Ovary (tissue), 9 donors: Measurements from ENCODE around the gene HSF5. TPM values are rescaled to one million over a fixed set of nuclear protein-coding genes. Genes with fewer than 3 reads are reported as not detected.
"Not testable (repeated sequence)": the region's sequence is repeated elsewhere in the genome, so short reads cannot be mapped to it uniquely, and the experiment has no call there.

ENCODE experiments used
- DNase-seq, 5 donors: peaks; one replicate each; pipeline ENCODE4 v3.0.0-alpha.2; 2019 to 2020
- H3K27ac ChIP-seq, 2 donors: fragments of 200-600 bp; one replicate each; pipeline versions ENCODE4 v1.5.1 to v1.8.0; 2019 to 2022
- H3K27me3 ChIP-seq: fragments of 200-600 bp; one replicate; pipeline ENCODE4 v1.8.0; 2022
- H3K36me3 ChIP-seq: fragments of 200-600 bp; sonication (generic); one replicate; pipeline ENCODE4 v1.5.1; 2019
- H3K4me1 ChIP-seq: one replicate; pipeline ENCODE4 v1.8.1; 2013; ENCODE audit warnings: mild to moderate bottlenecking, moderate library complexity; ENCODE audit not compliant: insufficient read depth
- H3K4me3 ChIP-seq: fragments of 200-600 bp; sonication (generic); one replicate; pipeline ENCODE4 v1.5.1; 2017
- H3K9me3 ChIP-seq, 2 donors: fragments of 200-600 bp in 1 of 2; sonication (generic) in 1 of 2; one replicate each; pipeline versions ENCODE4 v1.5.1 to v1.8.1; 2013 to 2019; ENCODE audit warnings: mild to moderate bottlenecking in 1 of 2, moderate library complexity in 1 of 2
- EP300 ChIP-seq: sonication (generic); formaldehyde crosslinking; IDR thresholded peaks from one replicate; pipeline ENCODE4 v1.6.1; 2017; ENCODE audit warnings: antibody characterized with exemption
- POLR2A ChIP-seq: fragments of 450-650 bp; IDR thresholded peaks from one replicate; pipeline ENCODE4 v1.6.1; 2017; ENCODE audit warnings: antibody characterized with exemption, mild to moderate bottlenecking, moderate library complexity
- WGBS, 3 donors: extraction: QIAGEN DNeasy Blood & Tissue Kit in 1 of 3; methylation state at CpG; one replicate each; pipeline versions ENCODE4 v1.1.5 to v1.1.7; 2013 to 2017; 5-methylcytosine and 5-hydroxymethylcytosine counted together
- intact Hi-C, 4 donors: fragments of 100-400 bp; cut with DNase I; formaldehyde crosslinking; loops; one replicate each; pipeline versions ENCODE4 v1.11.0 to v1.15.1; 2022 to 2023
- polyA plus RNA-seq, 2 donors: library from polyadenylated mRNA; stranded (reverse); fragments of 200-250 nt in 1 of 2; fragments of 350-450 nt in 1 of 2; fragmentation: Illumina TruSeq in 1 of 2; extraction: RNeasy Lipid Tissue Mini Kit (QIAGEN cat#74804) in 1 of 2; gene quantifications; one replicate each; pipeline ENCODE4 v1.2.3, GENCODE V29; 2013 to 2014
- total RNA-seq, 7 donors: library from RNA; depleted of rRNA in 2 of 7; stranded (reverse); fragments of >200 nt in 2 of 7; fragmentation: NEBNext Ultra II Directional in 3 of 7; extraction: Animal tissue kit (Norgen Biotek cat#: 25700) in 3 of 7; gene quantifications; one replicate each; pipeline versions ENCODE4 v1.1.0 to v1.2.4, GENCODE V29; 2016 to 2023
- TF ChIP-seq, protein P1 (sequence below), 3 donors: fragments of 450-650 bp in 2 of 3; fragments of 200-600 bp in 1 of 3; IDR thresholded peaks; one replicate each; pipeline versions ENCODE4 v1.5.1 to v1.8.0; 2016 to 2022; ENCODE audit warnings: antibody characterized with exemption in 3 of 3, mild to moderate bottlenecking in 1 of 3
- donor health status: DM: no; HTN: no; CAD: no; lungs with moderate emphysema.
- donor health status: DM: no; HTN: no; CAD: no.
- donor health status: Bipolar disorder and iron deficiency.
- donor health status: DM: yes; HTN: yes; CAD: no.
- donor health status: DM: no; HTN: no; CAD: no.
- donor health status: DM: yes; HTN: yes; CAD: no.

The HSF5 gene
- total and polyA plus RNA-seq, 9 donors = 0.05 TPM; not detected in 7

DNA sequence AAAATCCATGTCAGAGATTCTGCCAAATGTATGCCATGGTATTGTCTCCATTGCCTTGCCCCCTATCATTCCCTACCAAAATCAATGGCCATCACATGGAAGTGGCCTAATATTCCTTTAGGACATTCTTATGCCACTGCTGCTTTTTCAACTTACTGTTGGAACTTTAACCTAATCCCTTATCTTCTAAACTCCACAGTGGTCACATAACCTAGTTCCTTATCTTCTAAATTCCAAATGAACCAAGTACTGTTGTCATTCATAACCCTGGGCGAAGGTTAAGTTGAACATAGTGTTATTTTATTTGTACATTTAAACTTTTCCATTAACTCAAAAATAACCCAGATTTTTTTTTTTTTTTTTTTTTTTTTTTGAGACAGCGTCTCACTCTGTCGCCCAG, 3.6 kb downstream of the HSF5 start:
- H3K27me3 ChIP-seq = no peaks in the 10 kb centered on the region
- TF ChIP-seq, protein P1, sequence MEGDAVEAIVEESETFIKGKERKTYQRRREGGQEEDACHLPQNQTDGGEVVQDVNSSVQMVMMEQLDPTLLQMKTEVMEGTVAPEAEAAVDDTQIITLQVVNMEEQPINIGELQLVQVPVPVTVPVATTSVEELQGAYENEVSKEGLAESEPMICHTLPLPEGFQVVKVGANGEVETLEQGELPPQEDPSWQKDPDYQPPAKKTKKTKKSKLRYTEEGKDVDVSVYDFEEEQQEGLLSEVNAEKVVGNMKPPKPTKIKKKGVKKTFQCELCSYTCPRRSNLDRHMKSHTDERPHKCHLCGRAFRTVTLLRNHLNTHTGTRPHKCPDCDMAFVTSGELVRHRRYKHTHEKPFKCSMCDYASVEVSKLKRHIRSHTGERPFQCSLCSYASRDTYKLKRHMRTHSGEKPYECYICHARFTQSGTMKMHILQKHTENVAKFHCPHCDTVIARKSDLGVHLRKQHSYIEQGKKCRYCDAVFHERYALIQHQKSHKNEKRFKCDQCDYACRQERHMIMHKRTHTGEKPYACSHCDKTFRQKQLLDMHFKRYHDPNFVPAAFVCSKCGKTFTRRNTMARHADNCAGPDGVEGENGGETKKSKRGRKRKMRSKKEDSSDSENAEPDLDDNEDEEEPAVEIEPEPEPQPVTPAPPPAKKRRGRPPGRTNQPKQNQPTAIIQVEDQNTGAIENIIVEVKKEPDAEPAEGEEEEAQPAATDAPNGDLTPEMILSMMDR (IDR thresholded peaks at IDR 0.05) = no peak
- TF ChIP-seq EP300 = no peak
- no peak for TF ChIP-seq POLR2A
- WGBS, 3 donors = 84 to 94% (median 91%) methylated on average over 3 of the region's 3 CpGs
- no peak overlapping the region for H3K4me3 ChIP-seq
- DNase-seq = no peak
- no peaks in the 10 kb centered on the region for H3K36me3 ChIP-seq
- H3K27ac ChIP-seq = no peak overlapping the region
- no peaks in the 10 kb centered on the region for H3K9me3 ChIP-seq
- H3K4me1 ChIP-seq = peaks cover 2% of the 10 kb centered on the region
- intact Hi-C loops = no loop called here

DNA sequence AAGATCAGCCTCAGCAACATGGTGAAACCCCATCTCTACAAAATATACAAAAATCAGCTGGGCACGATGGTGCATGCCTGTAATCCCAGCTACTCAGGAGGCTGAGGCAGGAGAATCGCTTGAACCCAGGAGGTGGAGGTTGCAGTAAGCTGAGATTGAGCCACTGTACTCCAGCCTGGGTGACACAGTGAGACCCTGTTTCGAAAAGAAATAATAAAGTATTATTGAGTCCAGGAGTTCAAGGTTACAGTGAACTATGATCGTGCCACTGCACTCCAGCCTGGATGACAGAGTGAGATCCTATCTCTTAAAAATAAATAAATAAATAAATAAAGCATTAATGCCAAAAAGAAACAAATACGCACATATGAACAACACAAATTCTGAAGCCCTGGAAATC, 6.4 kb downstream of the HSF5 start:
- intact Hi-C loops, H3K4me1 ChIP-seq, H3K27me3 ChIP-seq, H3K4me3 ChIP-seq, DNase-seq, H3K9me3 ChIP-seq, H3K36me3 ChIP-seq, H3K27ac ChIP-seq: not testable (repeated sequence)
- 83 to 90% (median 84%) methylated on average over 5 of the region's 5 CpGs for WGBS, 3 donors

DNA sequence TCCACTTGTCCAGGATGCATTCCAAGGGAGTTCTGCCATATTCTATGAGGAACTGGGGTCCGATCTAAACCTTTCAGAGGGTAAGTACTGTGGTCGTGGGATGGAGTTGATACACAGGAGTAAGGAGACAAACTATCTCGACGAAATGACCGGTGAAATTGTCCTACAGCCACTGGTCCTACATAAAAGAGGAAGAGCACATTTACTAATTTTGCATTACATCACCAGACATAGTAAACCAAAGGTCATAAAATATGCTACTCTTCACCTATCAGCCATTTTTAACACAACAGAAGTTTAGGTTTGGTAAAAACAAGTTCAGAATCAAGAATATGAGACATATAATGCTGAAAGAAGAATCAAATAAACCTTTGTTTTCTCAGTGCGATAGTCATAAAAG, 8.1 kb downstream of the HSF5 start:
- no peak for DNase-seq
- WGBS, 3 donors = 74 to 84% (median 81%) methylated on average over 6 of the region's 6 CpGs
- H3K4me1 ChIP-seq = no peaks in the 10 kb centered on the region
- H3K9me3 ChIP-seq = no peaks in the 10 kb centered on the region
- intact Hi-C loops = no loop called here
- no peak overlapping the region for H3K4me3 ChIP-seq
- no peak overlapping the region for H3K27ac ChIP-seq
- no peaks in the 10 kb centered on the region for H3K27me3 ChIP-seq
- TF ChIP-seq EP300 (no peak), POLR2A (no peak)
- TF ChIP-seq, protein P1 (IDR thresholded peaks at IDR 0.05) = no peak
- H3K36me3 ChIP-seq = no peaks in the 10 kb centered on the region

DNA sequence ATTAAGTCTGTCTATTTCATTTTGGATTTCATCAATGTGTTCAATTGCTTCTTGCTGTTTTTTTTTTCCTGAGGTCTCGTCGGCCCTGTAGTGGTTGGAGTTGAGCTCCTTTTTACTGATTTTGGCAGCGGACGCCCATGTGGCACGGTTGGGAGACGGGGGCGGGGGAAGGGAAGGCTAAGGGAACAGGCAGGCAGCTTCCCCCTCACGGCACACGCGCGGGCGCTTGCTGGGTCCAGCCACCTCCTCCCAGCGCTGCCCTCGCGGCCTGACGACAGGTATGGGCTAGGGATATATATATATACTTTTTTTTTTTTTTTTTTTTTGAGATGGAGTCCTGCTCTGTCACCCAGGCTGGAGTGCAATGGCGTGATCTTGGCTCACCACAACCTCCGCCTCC, 11.4 kb downstream of the HSF5 start:
- DNase-seq = no peak
- H3K27ac ChIP-seq = no peak overlapping the region
- H3K36me3 ChIP-seq = no peaks in the 10 kb centered on the region
- WGBS, 3 donors = 69 to 81% (median 73%) methylated on average over 18 of the region's 18 CpGs
- intact Hi-C loops = no loop called here
- H3K27me3 ChIP-seq = no peaks in the 10 kb centered on the region
- TF ChIP-seq EP300 (no peak), POLR2A (no peak)
- TF ChIP-seq, protein P1 (IDR thresholded peaks at IDR 0.05) = no peak
- no peaks in the 10 kb centered on the region for H3K4me1 ChIP-seq
- H3K4me3 ChIP-seq = no peak overlapping the region
- no peaks in the 10 kb centered on the region for H3K9me3 ChIP-seq

DNA sequence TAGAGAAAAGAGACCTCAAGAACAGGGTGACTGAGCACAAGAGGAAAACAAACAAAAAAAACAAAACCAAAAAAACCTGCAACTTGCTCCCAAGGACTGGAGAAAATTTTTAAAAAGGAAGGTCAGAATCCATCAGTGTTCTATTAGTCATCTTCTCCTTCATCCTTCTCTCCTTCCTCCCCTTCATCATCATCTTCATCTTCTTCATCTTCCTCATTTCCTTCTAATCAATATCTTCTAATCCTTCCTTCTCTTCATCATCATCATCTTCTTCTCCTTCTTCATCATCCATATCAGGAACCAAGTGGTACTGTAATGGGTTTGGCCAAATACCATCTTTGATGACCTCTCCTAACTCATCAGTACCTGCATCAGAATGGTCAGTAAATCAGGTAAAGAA, 12.2 kb downstream of the HSF5 start:
- Histone ChIP-seq H3K27me3 (no peaks in the 10 kb centered on the region), H3K27ac (no peak overlapping the region), H3K9me3 (no peaks in the 10 kb centered on the region), H3K4me3 (no peak overlapping the region), H3K4me1 (no peaks in the 10 kb centered on the region), H3K36me3 (no peaks in the 10 kb centered on the region)
- no peak for DNase-seq
- TF ChIP-seq, protein P1 (IDR thresholded peaks at IDR 0.05) = no peak
- TF ChIP-seq EP300 (no peak), POLR2A (no peak)
- intact Hi-C loops = no loop called here
